Measurements from ENCODE around the gene EFHD2. TPM values are rescaled to one million over a fixed set of nuclear protein-coding genes. Genes with fewer than 3 reads are reported as not detected.

EFHD2 gene
- total RNA-seq, 1 experiment from 2014 or later, result 90.8 TPM

GRCh38 chr1:15410223-15410883 lies 665 bp downstream of the EFHD2 start:
- Histone ChIP-seq H3K9me3 (ENCODE audit: control insufficient read depth, insufficient read depth, low read depth, low read length) (no peaks in the 10 kb centered on the region), H3K27ac (ENCODE audit: low read length) (peak overlapping the region; percentile 92), H3K4me1 (ENCODE audit: control insufficient read depth, insufficient read depth, low read length) (peaks cover 38% of the 10 kb centered on the region), H3K27me3 (ENCODE audit: control insufficient read depth, insufficient read depth, low read length) (no peaks in the 10 kb centered on the region), H3K36me3 (ENCODE audit: control insufficient read depth, insufficient read depth, low read length) (no peaks in the 10 kb centered on the region; the same call in 1 of the 2 replicates), H3K4me3 (ENCODE audit: low read depth in 2 of 2, low read length in 2 of 2) (peak overlapping the region; percentile 75 to 87)
- ChIA-PET CTCF (no interaction called here), POLR2A (no interaction called here)
- in situ Hi-C loops (cut with HindIII; ENCODE audit: low pct_unique_long_range_greater_than_20kb, low sequenced_read_pairs), result no loop called here
- BruUV-seq (replicated peaks), result no TSS peak
- intact Hi-C loops (cut with micrococcal nuclease; ENCODE audit: unreplicated experiment), result no loop called here
- TF ChIP-seq SIN3A (IDR thresholded peaks at IDR 0.05; ENCODE audit: borderline replicate concordance, insufficient read depth, low read depth, low read length) (no peak), CTCF (IDR thresholded peaks at IDR 0.05) (no peak)
- DNase-seq (ENCODE audit: low read depth, low spot score) (no peak), ATAC-seq (no peak)

GRCh38 chr1:15410884-15411245 lies 1.2 kb downstream of the EFHD2 start:
- CTCF ChIA-PET, result no interaction called here
- in situ Hi-C loops (cut with HindIII; ENCODE audit: low pct_unique_long_range_greater_than_20kb, low sequenced_read_pairs), result no loop called here

More at GRCh38 chr1:15410884-15411245, 1.2 kb downstream of the EFHD2 start:
- POLR2A ChIA-PET, result no interaction called here
- ATAC-seq (no peak), DNase-seq (ENCODE audit: low read depth, low spot score) (no peak)
- Histone ChIP-seq H3K27ac (ENCODE audit: low read length) (peak overlapping the region; percentile 92), H3K4me3 (ENCODE audit: low read depth in 2 of 2, low read length in 2 of 2) (peak overlapping the region; percentile 75 to 87), H3K4me1 (ENCODE audit: control insufficient read depth, insufficient read depth, low read length) (peaks cover 41% of the 10 kb centered on the region), H3K27me3 (ENCODE audit: control insufficient read depth, insufficient read depth, low read length) (no peaks in the 10 kb centered on the region), H3K36me3 (ENCODE audit: control insufficient read depth, insufficient read depth, low read length) (no peaks in the 10 kb centered on the region; the same call in 1 of the 2 replicates), H3K9me3 (ENCODE audit: control insufficient read depth, insufficient read depth, low read depth, low read length) (no peaks in the 10 kb centered on the region)
- no TSS peak for BruUV-seq (replicated peaks)
- intact Hi-C loops (cut with micrococcal nuclease; ENCODE audit: unreplicated experiment), result no loop called here
- TF ChIP-seq POLR2AphosphoS5 (IDR thresholded peaks at IDR 0.05; ENCODE audit: low read depth, low read length) (no peak), TCF7L2 (IDR thresholded peaks at IDR 0.05; ENCODE audit: low read depth, low read length) (no peak), SIN3A (IDR thresholded peaks at IDR 0.05; ENCODE audit: borderline replicate concordance, insufficient read depth, low read depth, low read length) (no peak), REST (IDR thresholded peaks at IDR 0.05; ENCODE audit: insufficient read depth in 1 of 2, low read depth in 2 of 2, low read length in 1 of 2) (no peak), CTCF (IDR thresholded peaks at IDR 0.05) (no peak)
